Hematopoietic multipotent progenitor cell treated with erythropoietin and hydrocortisone succinate and interleukin-3 and kit ligand, for 17 days (in vitro differentiated cells): ENCODE measurements around the gene POTED.
"Not testable (repeated sequence)": the region's sequence is repeated elsewhere in the genome, so short reads cannot be mapped to it uniquely, and the experiment has no call there.

Experiments
- DNase-seq: peaks from one replicate; pipeline ENCODE4 v3.0.0-alpha.2; 2015; ENCODE audit warnings: low spot score

Gene POTED

GRCh38 chr21:13609477-13609876, at the start of gene POTED:
POTED (plus strand) TSS chr21:13609777; CDS start chr21:13610229, 452 bp downstream.
- DNase-seq = not testable (repeated sequence)

- not testable (repeated sequence) for DNase-seq
Measured at GRCh38 chr21:13650101-13650500, 40.5 kb downstream of the POTED start.

GRCh38 chr21:13651746-13652145, 42.2 kb downstream of the POTED start:
- DNase-seq = not testable (repeated sequence)
